IMR-90 (cell line): ENCODE results near the gene SSNA1. TPM values are rescaled to one million over a fixed set of nuclear protein-coding genes. Genes with fewer than 3 reads are reported as not detected.

Experiments used
- ATAC-seq: fragments of 200-7000 bp; cut with Tn5 transposase; 2 replicates; pipeline ENCODE4 v1.9.1; 2020; ENCODE audit warnings: low read depth, mild to moderate bottlenecking, moderate library complexity
- BruUV-seq: library from RNA; stranded (reverse); fragments of 400-500 nt; replicated peaks from 2 replicates; lab custom pipeline; 2021; lab: Mats Ljungman, UMichigan
- CTCF ChIA-PET: fragments of 300-600 bp; formaldehyde crosslinking; extraction: SDS; loops from one replicate; lab custom pipeline; 2021; ENCODE audit warnings: antibody characterized with exemption; lab: Yijun Ruan, JAX
- POLR2A ChIA-PET: fragments of 300-600 bp; sonication (Branson Sonifier 250); formaldehyde crosslinking; loops from one replicate; lab custom pipeline; 2022; ENCODE audit warnings: antibody characterized with exemption; ENCODE audit not compliant: unreplicated experiment; lab: Charles Lee
- DNase-seq: peaks from one replicate; pipeline ENCODE4 v3.0.0; 2013
- H2AFZ ChIP-seq: replicated peaks from 2 replicates; pipeline ENCODE3; 2013; ENCODE audit warnings: low read length, mild to moderate bottlenecking; ENCODE audit not compliant: poor library complexity
- H2AK5ac ChIP-seq: 2 replicates; pipeline ENCODE4 v1.6.1; 2013; ENCODE audit warnings: low read depth, low read length, inconsistent platforms
- H2AK9ac ChIP-seq: replicated peaks from 2 replicates; pipeline ENCODE3; 2013; ENCODE audit warnings: mild to moderate bottlenecking, low read depth, low read length, moderate library complexity; ENCODE audit not compliant: poor library complexity
- H2BK120ac ChIP-seq: 2 replicates; pipeline ENCODE4 v1.6.1; 2013; ENCODE audit warnings: low read depth, low read length, inconsistent platforms
- H2BK15ac ChIP-seq: 3 replicates; pipeline ENCODE4 v1.6.1; 2013; ENCODE audit warnings: low read depth, low read length, inconsistent platforms
- H2BK20ac ChIP-seq: 2 replicates; pipeline ENCODE4 v1.6.1; 2013; ENCODE audit warnings: low read depth, mild to moderate bottlenecking, inconsistent platforms, low read length, moderate library complexity
- H2BK5ac ChIP-seq: 2 replicates; pipeline ENCODE4 v1.6.1; 2013; ENCODE audit warnings: mild to moderate bottlenecking, low read depth, low read length, inconsistent platforms; ENCODE audit not compliant: poor library complexity, severe bottlenecking
- H3K14ac ChIP-seq: replicated peaks from 2 replicates; pipeline ENCODE4 v1.6.1; 2013; ENCODE audit warnings: low read depth, low read length, inconsistent platforms
- H3K18ac ChIP-seq: 2 replicates; pipeline ENCODE4 v1.6.1; 2013; ENCODE audit warnings: low read depth, low read length, control low read depth
- H3K23ac ChIP-seq: 2 replicates; pipeline ENCODE4 v1.6.1; 2013; ENCODE audit warnings: low read depth, low read length, inconsistent platforms
- H3K27ac ChIP-seq: 2 replicates; pipeline ENCODE4 v1.5.1; 2013; ENCODE audit warnings: mild to moderate bottlenecking, control low read depth, low read length; ENCODE audit not compliant: insufficient read depth
- H3K27me3 ChIP-seq: 2 replicates; pipeline ENCODE4 v1.6.1; 2013; ENCODE audit warnings: low read length; ENCODE audit not compliant: control insufficient read depth, insufficient read depth
- H3K36me3 ChIP-seq: 2 replicates; pipeline ENCODE4 v1.6.1; 2013; ENCODE audit warnings: low read length, mixed read lengths; ENCODE audit not compliant: control insufficient read depth, insufficient read depth
- H3K4ac ChIP-seq: 2 replicates; pipeline ENCODE4 v1.6.1; 2013; ENCODE audit warnings: low read depth, low read length, inconsistent platforms
- H3K4me1 ChIP-seq: 2 replicates; pipeline ENCODE4 v1.6.1; 2013; ENCODE audit warnings: low read length, mixed read lengths; ENCODE audit not compliant: control insufficient read depth, insufficient read depth
- H3K4me2 ChIP-seq: 2 replicates; pipeline ENCODE4 v1.6.1; 2013; ENCODE audit warnings: low read depth, mild to moderate bottlenecking, control low read depth, low read length, moderate library complexity
- H3K4me3 ChIP-seq: 2 replicates; pipeline ENCODE4 v1.5.1; 2013; ENCODE audit warnings: low read depth, mild to moderate bottlenecking, control low read depth, low read length, moderate library complexity; ENCODE audit not compliant: insufficient read depth
- H3K56ac ChIP-seq: 2 replicates; pipeline ENCODE4 v1.6.1; 2013; ENCODE audit warnings: low read length, inconsistent platforms; ENCODE audit not compliant: insufficient read depth; ENCODE audit errors: extremely low read depth
- H3K79me1 ChIP-seq, 2 experiments: 2 replicates each; pipeline ENCODE4 v1.6.1; 2013; ENCODE audit warnings: low read length in 2 of 2, inconsistent platforms in 1 of 2, low read depth in 1 of 2
- H3K9ac ChIP-seq: 2 replicates; pipeline ENCODE4 v1.6.1; 2013; ENCODE audit warnings: low read depth, low read length, control low read depth
- H3K9me1 ChIP-seq: 2 replicates; pipeline ENCODE4 v1.6.1; 2013; ENCODE audit warnings: low read length, inconsistent platforms; ENCODE audit not compliant: insufficient read depth
- H3K9me3 ChIP-seq: 2 replicates; pipeline ENCODE4 v1.6.1; 2013; ENCODE audit warnings: low read length; ENCODE audit not compliant: control insufficient read depth, insufficient read depth
- H4K20me1 ChIP-seq: 2 replicates; pipeline ENCODE4 v1.6.1; 2013; ENCODE audit warnings: low read length, inconsistent platforms; ENCODE audit not compliant: insufficient read depth
- H4K5ac ChIP-seq: 2 replicates; pipeline ENCODE4 v1.6.1; 2013; ENCODE audit warnings: mild to moderate bottlenecking, low read depth, low read length, control low read depth
- H4K8ac ChIP-seq, 2 experiments: 2 replicates each; pipeline ENCODE4 v1.6.1; 2013; ENCODE audit warnings: low read depth in 2 of 2, low read length in 2 of 2, control low read depth in 1 of 2, inconsistent platforms in 1 of 2
- H4K91ac ChIP-seq: 2 replicates; pipeline ENCODE4 v1.6.1; 2013; ENCODE audit warnings: low read depth, low read length, inconsistent platforms; ENCODE audit not compliant: insufficient read depth
- BHLHE40 ChIP-seq: fragments of 150-350 bp; IDR thresholded peaks from 2 replicates; pipeline ENCODE4 v1.6.1; 2016; ENCODE audit warnings: mild to moderate bottlenecking, low read depth, low read length
- CEBPB ChIP-seq: IDR thresholded peaks from 2 replicates; pipeline ENCODE4 v1.6.1; 2012; ENCODE audit warnings: low read depth, low read length, improper control_type of control experiment
- CHD1 ChIP-seq: IDR thresholded peaks from 2 replicates; pipeline ENCODE4 v1.6.1; 2012; ENCODE audit warnings: low read depth, low read length, improper control_type of control experiment
- MAFK ChIP-seq: IDR thresholded peaks from 2 replicates; pipeline ENCODE4 v1.6.1; 2012; ENCODE audit warnings: low read depth, low read length, improper control_type of control experiment
- POLR2A ChIP-seq: IDR thresholded peaks from 2 replicates; pipeline ENCODE4 v1.6.1; 2012; ENCODE audit warnings: mild to moderate bottlenecking, low read depth, low read length
- RAD21 ChIP-seq: IDR thresholded peaks from 2 replicates; pipeline ENCODE4 v1.6.1; 2012; ENCODE audit warnings: low read length, improper control_type of control experiment
- RCOR1 ChIP-seq: IDR thresholded peaks from 2 replicates; pipeline ENCODE4 v1.6.1; 2012; ENCODE audit warnings: mild to moderate bottlenecking, low read length, improper control_type of control experiment; ENCODE audit not compliant: insufficient replicate concordance
- WGBS, 2 experiments: methylation state at CpG; one replicate each; pipeline versions ENCODE4 v1.1.5 to v1.1.7; 2013; ENCODE audit warnings: missing lambda C conversion rate in 2 of 2; ENCODE audit not compliant: insufficient read length in 1 of 2; ENCODE audit errors: extremely low coverage in 2 of 2; 5-methylcytosine and 5-hydroxymethylcytosine counted together
- dilution Hi-C: fragments of 300-500 bp; cut with HindIII; formaldehyde crosslinking; loops from one replicate; pipeline ENCODE4 v1.14.3; 2018; ENCODE audit warnings: low sequenced_read_pairs; ENCODE audit not compliant: unreplicated experiment
- in situ Hi-C: fragments of 300-500 bp; cut with MboI; formaldehyde crosslinking; loops from 3 replicates; pipeline ENCODE4 v1.14.3; 2019; ENCODE audit warnings: low sequenced_read_pairs, inconsistent platforms, mixed read lengths
- intact Hi-C: fragments of 100-400 bp; cut with micrococcal nuclease; formaldehyde crosslinking; loops from 2 replicates; pipeline ENCODE4 v1.10.0; 2022
- polyA plus RNA-seq, 3 experiments: library from polyadenylated mRNA; depleted of rRNA; stranded (reverse); fragments of >200 nt; gene quantifications; 2 replicates each; pipeline ENCODE4 v1.2.3, GENCODE V29; 2012; ENCODE audit warnings: low replicate concordance in 1 of 3
- total RNA-seq: library from RNA; depleted of rRNA; stranded (reverse); fragments of >200 nt; gene quantifications from 2 replicates; pipeline ENCODE4 v1.2.3, GENCODE V29; 2012

The SSNA1 gene
- total and polyA plus RNA-seq, 2 of the 4 experiments (the other 2 are of a cell fraction): 55.7 to 86.7 TPM

DNA sequence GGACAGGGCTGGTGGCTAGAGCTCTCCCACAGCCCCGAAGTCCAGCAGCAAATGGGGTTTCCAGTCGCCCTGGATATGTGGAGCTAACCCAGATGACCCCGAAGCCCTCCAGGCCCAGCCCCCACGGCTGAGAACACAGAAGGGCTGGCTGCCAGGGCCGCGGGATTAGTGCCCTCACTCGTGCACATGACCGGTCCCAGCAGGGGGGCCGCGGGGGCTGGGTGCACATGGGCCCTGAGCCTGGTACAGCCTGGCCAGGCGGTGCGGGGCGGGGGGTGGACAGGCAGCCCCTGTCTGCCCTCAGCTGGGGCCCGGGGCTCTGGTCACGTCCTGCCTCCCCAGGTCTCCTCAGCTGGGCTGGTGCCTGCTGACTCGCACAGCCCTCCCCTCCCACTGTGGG lies 5.9 kb downstream of the SSNA1 start:
- Histone ChIP-seq H4K91ac (no peak overlapping the region), H3K9me3 (no peaks in the 10 kb centered on the region), H2BK5ac (no peak overlapping the region), H3K79me1 (peaks cover 10 to 79% of the 10 kb centered on the region in 2 experiments), H2AK9ac (peak overlapping the region; percentile 84), H3K14ac (no peak overlapping the region), H3K9me1 (no peaks in the 10 kb centered on the region), H3K36me3 (peaks cover 26% of the 10 kb centered on the region), H4K8ac (no peak overlapping the region), H2BK120ac (no peak overlapping the region), H2AFZ (no peak overlapping the region), H4K5ac (no peak overlapping the region), H4K20me1 (peaks cover 44% of the 10 kb centered on the region), H3K23ac (no peak overlapping the region), H2BK15ac (no peak overlapping the region), H3K18ac (no peak overlapping the region), H3K9ac (no peak overlapping the region), H3K4ac (no peak overlapping the region), H3K27me3 (no peaks in the 10 kb centered on the region), H3K4me3 (no peak overlapping the region), H2AK5ac (no peak overlapping the region), H3K4me2 (no peak overlapping the region), H3K27ac (no peak overlapping the region), H2BK20ac (no peak overlapping the region), H3K4me1 (peaks cover 24% of the 10 kb centered on the region), H3K56ac (no peak overlapping the region)
- ATAC-seq: no peak
- ChIA-PET POLR2A (no interaction called here), CTCF (interaction anchor here (1.0 kb wide), 1 partner anchor 33 kb away, joined by 3 read pairs; the partner anchor contains the start of gene RNF224)
- TF ChIP-seq RAD21 (no peak), CEBPB (no peak), MAFK (no peak), BHLHE40 (no peak), RCOR1 (no peak), CHD1 (no peak), POLR2A (no peak)
- BruUV-seq: no TSS peak
- DNase-seq: no peak
- intact Hi-C loops (no loop called here), dilution Hi-C loops (no loop called here), in situ Hi-C loops (no loop called here)
- 53% methylated on average over 3 of the region's 16 CpGs; no CpG with 5 or more reads in 1 of the 2 experiments for WGBS, 2 experiments
